H9 (cell line): ENCODE results near the gene DAB2IP. TPM values are rescaled to one million over a fixed set of nuclear protein-coding genes. Genes with fewer than 3 reads are reported as not detected.

Experiments used
- DNase-seq: peaks from one replicate; pipeline ENCODE4 v3.0.0-alpha.2; 2017
- H2AFZ ChIP-seq: one replicate; pipeline ENCODE4 v1.6.1; 2013; ENCODE audit warnings: mild to moderate bottlenecking, low read length, control low read depth, moderate library complexity
- H2AK5ac ChIP-seq: 2 replicates; pipeline ENCODE4 v1.6.1; 2013; ENCODE audit warnings: low read length, control low read depth, mixed read lengths; ENCODE audit not compliant: insufficient read length
- H2BK120ac ChIP-seq: one replicate; pipeline ENCODE4 v1.6.1; 2013; ENCODE audit warnings: low read depth, mild to moderate bottlenecking, low read length, control low read depth, inconsistent platforms; ENCODE audit not compliant: poor library complexity, severe bottlenecking
- H2BK12ac ChIP-seq: 2 replicates; pipeline ENCODE4 v1.6.1; 2013; ENCODE audit warnings: low read length, control low read depth, mixed read lengths, low read depth; ENCODE audit not compliant: insufficient read length
- H2BK15ac ChIP-seq: 2 replicates; pipeline ENCODE4 v1.6.1; 2013; ENCODE audit warnings: low read depth, low read length, control low read depth
- H2BK20ac ChIP-seq: one replicate; pipeline ENCODE4 v1.6.1; 2013; ENCODE audit warnings: low read depth, mild to moderate bottlenecking, low read length, control low read depth, inconsistent platforms; ENCODE audit not compliant: poor library complexity, severe bottlenecking
- H2BK5ac ChIP-seq: 2 replicates; pipeline ENCODE4 v1.6.1; 2013; ENCODE audit warnings: low read length, control low read depth, mixed read lengths; ENCODE audit not compliant: insufficient read length
- H3K14ac ChIP-seq: 2 replicates; pipeline ENCODE4 v1.6.1; 2013; ENCODE audit warnings: low read length, control low read depth; ENCODE audit not compliant: insufficient read depth
- H3K18ac ChIP-seq: 2 replicates; pipeline ENCODE4 v1.6.1; 2013; ENCODE audit warnings: low read depth, mild to moderate bottlenecking, mixed read lengths, low read length, control low read depth; ENCODE audit not compliant: insufficient read length
- H3K23ac ChIP-seq: 2 replicates; pipeline ENCODE4 v1.6.1; 2013; ENCODE audit warnings: low read length, control low read depth, mixed read lengths, low read depth; ENCODE audit not compliant: insufficient read length
- H3K23me2 ChIP-seq: 2 replicates; pipeline ENCODE4 v1.6.1; 2013; ENCODE audit warnings: low read depth, mild to moderate bottlenecking, mixed read lengths, low read length, control low read depth; ENCODE audit not compliant: insufficient read length, poor library complexity, severe bottlenecking
- H3K27ac ChIP-seq: 2 replicates; pipeline ENCODE4 v1.5.1; 2013; ENCODE audit warnings: low read length, control low read depth, mixed read lengths, low read depth; ENCODE audit not compliant: insufficient read length
- H3K27me3 ChIP-seq: 2 replicates; pipeline ENCODE4 v1.6.1; 2013; ENCODE audit warnings: low read length, control low read depth, inconsistent platforms; ENCODE audit not compliant: insufficient read depth
- H3K4ac ChIP-seq: 2 replicates; pipeline ENCODE4 v1.6.1; 2013; ENCODE audit warnings: low read depth, mild to moderate bottlenecking, control low read depth, inconsistent platforms, low read length, moderate library complexity
- H3K4me1 ChIP-seq: 2 replicates; pipeline ENCODE4 v1.6.1; 2013; ENCODE audit warnings: low read length, control low read depth, inconsistent platforms; ENCODE audit not compliant: insufficient read depth
- H3K4me2 ChIP-seq: 2 replicates; pipeline ENCODE4 v1.6.1; 2013; ENCODE audit warnings: low read length, control low read depth, mixed read lengths; ENCODE audit not compliant: insufficient read length, insufficient read depth
- H3K56ac ChIP-seq: 2 replicates; pipeline ENCODE4 v1.6.1; 2013; ENCODE audit warnings: low read depth, mild to moderate bottlenecking, mixed read lengths, low read length, control low read depth; ENCODE audit not compliant: insufficient read length
- H3K79me1 ChIP-seq: 2 replicates; pipeline ENCODE4 v1.6.1; 2013; ENCODE audit warnings: low read depth, mild to moderate bottlenecking, moderate library complexity, low read length, control low read depth, inconsistent platforms; ENCODE audit not compliant: insufficient read depth, poor library complexity, severe bottlenecking
- H3K79me2 ChIP-seq: 2 replicates; pipeline ENCODE4 v1.6.1; 2013; ENCODE audit warnings: low read length, control low read depth, inconsistent platforms; ENCODE audit not compliant: insufficient read depth
- H3K9ac ChIP-seq: 2 replicates; pipeline ENCODE4 v1.6.1; 2013; ENCODE audit warnings: low read length, control low read depth, mixed read lengths; ENCODE audit not compliant: insufficient read length; ENCODE audit errors: extremely low read depth
- H3K9me3 ChIP-seq: one replicate; pipeline ENCODE4 v1.6.1; 2013; ENCODE audit warnings: low read depth, low read length, inconsistent platforms; ENCODE audit not compliant: control insufficient read depth
- H3T11ph ChIP-seq: one replicate; pipeline ENCODE4 v1.6.1; 2013; ENCODE audit warnings: mild to moderate bottlenecking, low read length, control low read depth, inconsistent platforms
- H4K20me1 ChIP-seq: one replicate; pipeline ENCODE4 v1.6.1; 2013; ENCODE audit not compliant: control insufficient read depth, insufficient read length, insufficient read depth
- H4K5ac ChIP-seq: 2 replicates; pipeline ENCODE4 v1.6.1; 2013; ENCODE audit warnings: low read depth, mild to moderate bottlenecking, mixed read lengths, low read length, control low read depth; ENCODE audit not compliant: insufficient read length
- H4K8ac ChIP-seq: replicated peaks from 2 replicates; pipeline ENCODE4 v1.6.1; 2013; ENCODE audit warnings: low read length, control low read depth, mixed read lengths, low read depth; ENCODE audit not compliant: insufficient read length
- H4K91ac ChIP-seq: 2 replicates; pipeline ENCODE4 v1.6.1; 2013; ENCODE audit warnings: low read depth, mild to moderate bottlenecking, moderate library complexity, mixed read lengths, low read length, control low read depth; ENCODE audit not compliant: insufficient read length
- H3K27ac Mint-ChIP-seq, 3 experiments: 2 replicates in 2 of 3; 3 replicates in 1 of 3; pipeline ENCODE4 v1.8.0; 2020 to 2021; ENCODE audit warnings: mixed read lengths in 3 of 3, mild to moderate bottlenecking in 1 of 3, moderate library complexity in 1 of 3
- H3K27me3 Mint-ChIP-seq: 2 replicates; pipeline ENCODE4 v1.8.0; 2021; ENCODE audit warnings: low read depth, mild to moderate bottlenecking, moderate library complexity, mixed read lengths
- H3K36me3 Mint-ChIP-seq, 3 experiments: 2 replicates in 2 of 3; 3 replicates in 1 of 3; pipeline ENCODE4 v1.8.0; 2020 to 2021; ENCODE audit warnings: low read depth in 3 of 3, mixed read lengths in 3 of 3; ENCODE audit not compliant: insufficient read depth in 1 of 3
- H3K4me1 Mint-ChIP-seq, 2 experiments: 2 replicates each; pipeline ENCODE4 v1.8.0; 2020; ENCODE audit warnings: mixed read lengths in 2 of 2
- H3K4me3 Mint-ChIP-seq, 2 experiments: 2 replicates in 1 of 2; 3 replicates in 1 of 2; pipeline ENCODE4 v1.8.0; 2020 to 2021; ENCODE audit warnings: mild to moderate bottlenecking in 2 of 2, mixed read lengths in 2 of 2, moderate library complexity in 1 of 2
- H3K9me3 Mint-ChIP-seq, 2 experiments: 2 replicates in 1 of 2; 3 replicates in 1 of 2; pipeline ENCODE4 v1.8.0; 2020; ENCODE audit warnings: mild to moderate bottlenecking in 2 of 2, mixed read lengths in 2 of 2, moderate library complexity in 1 of 2
- CTCF ChIP-seq: fragments of 200-600 bp; sonication (generic); conservative IDR thresholded peaks from 3 replicates; pipeline ENCODE4 v1.8.0; 2021; ENCODE audit warnings: antibody characterized with exemption, mild to moderate bottlenecking
- WGBS: extraction: QIAGEN DNeasy Blood & Tissue Kit; methylation state at CpG from one replicate; pipeline ENCODE4 v1.1.7; 2013; ENCODE audit warnings: missing lambda C conversion rate, low lambda C conversion rate, mixed read lengths; ENCODE audit not compliant: insufficient read length; ENCODE audit errors: extremely low coverage; 5-methylcytosine and 5-hydroxymethylcytosine counted together
- total RNA-seq: library from RNA; stranded (reverse); gene quantifications from 2 replicates; pipeline ENCODE4 v1.2.1, GENCODE V29; 2021

DAB2IP gene
- total RNA-seq, 1 experiment from 2014 or later = 22.6 TPM

- no peak for DNase-seq
- Histone ChIP-seq H2AK5ac (no peak overlapping the region), H3K27ac (no peak overlapping the region), H3K14ac (no peak overlapping the region), H3K9ac (no peak overlapping the region), H3K4me2 (no peak overlapping the region), H3K23me2 (no peaks in the 10 kb centered on the region), H4K8ac (no peak overlapping the region), H2BK12ac (no peak overlapping the region), H3K56ac (no peak overlapping the region), H3K18ac (no peak overlapping the region), H3K4ac (no peak overlapping the region), H3K27me3 (no peaks in the 10 kb centered on the region), H3K79me1 (no peaks in the 10 kb centered on the region), H3K4me1 (no peaks in the 10 kb centered on the region), H2AFZ (no peak overlapping the region), H4K20me1 (no peaks in the 10 kb centered on the region), H3K23ac (no peak overlapping the region), H2BK15ac (no peak overlapping the region), H2BK120ac (no peak overlapping the region), H3K9me3 (no peaks in the 10 kb centered on the region), H3T11ph (no peak overlapping the region), H4K5ac (no peak overlapping the region), H2BK20ac (no peak overlapping the region), H4K91ac (no peak overlapping the region), H2BK5ac (no peak overlapping the region), H3K79me2 (no peaks in the 10 kb centered on the region)
- H3K4me3 Mint-ChIP-seq = no peak overlapping the region
- no peaks in the 10 kb centered on the region for H3K36me3 Mint-ChIP-seq
- no CpG with 5 or more reads among the region's 9 CpGs for WGBS
- TF ChIP-seq CTCF = no peak
- peaks cover 0 to 2% of the 10 kb centered on the region in 2 experiments; a peak in 1 of 4 replicates for H3K4me1 Mint-ChIP-seq
- peaks cover 5% of the 10 kb centered on the region for H3K27me3 Mint-ChIP-seq
- no peak overlapping the region for H3K27ac Mint-ChIP-seq
- no peaks in the 10 kb centered on the region for H3K9me3 Mint-ChIP-seq
Observed at GRCh38 chr9:121833061-121833460, 181.6 kb downstream of the DAB2IP start.

Other genes starting within 250 kb of the DAB2IP start
- gene GGTA1, start 151.8 kb upstream of the DAB2IP start, total RNA-seq = not detected in 2 replicates